GM12891 (cell line): Measurements from ENCODE around the gene COX7A2.

ENCODE experiments used
- DNase-seq: peaks from one replicate; pipeline ENCODE4 v3.0.0; 2011; ENCODE audit warnings: low spot score; ENCODE audit not compliant: insufficient read length
- FAIRE-seq: peaks from 2 replicates; lab custom pipeline; 2011; peaks lifted over from hg19 to GRCh38; lab: Jason Lieb, UNC
- PAX5 ChIP-seq: IDR thresholded peaks from 2 replicates; pipeline ENCODE4 v1.6.1; 2011; ENCODE audit warnings: low read length, moderate library complexity, mild to moderate bottlenecking; ENCODE audit not compliant: insufficient read depth, severe bottlenecking
- POLR2A ChIP-seq: IDR thresholded peaks from 2 replicates; pipeline ENCODE4 v1.6.1; 2011; ENCODE audit warnings: low read depth, low read length, control low read depth
- POLR2AphosphoS5 ChIP-seq: IDR thresholded peaks from 2 replicates; pipeline ENCODE4 v1.6.1; 2011; ENCODE audit warnings: low read depth, low read length, control low read depth
- POU2F2 ChIP-seq: IDR thresholded peaks from 2 replicates; pipeline ENCODE4 v1.6.1; 2011; ENCODE audit warnings: low read depth, mild to moderate bottlenecking, control low read depth, low read length, moderate library complexity
- SPI1 ChIP-seq: IDR thresholded peaks from 2 replicates; pipeline ENCODE4 v1.6.1; 2011; ENCODE audit warnings: low read depth, low read length, control low read depth
- TAF1 ChIP-seq: IDR thresholded peaks from 2 replicates; pipeline ENCODE4 v1.6.1; 2011; ENCODE audit warnings: low read depth, low read length, control low read depth

Gene COX7A2

GRCh38 chr6:75213112-75213511, 30.5 kb downstream of the COX7A2 start:
- DNase-seq (no peak), FAIRE-seq (no peak)
- TF ChIP-seq SPI1, result no peak
- no peak for TF ChIP-seq PAX5
- TF ChIP-seq TAF1, result no peak
- no peak for TF ChIP-seq POU2F2
- TF ChIP-seq POLR2A, result no peak
- TF ChIP-seq POLR2AphosphoS5, result no peak

GRCh38 chr6:75211920-75212590, 31.5 kb downstream of the COX7A2 start:
- FAIRE-seq (no peak), DNase-seq (no peak)
- TF ChIP-seq POLR2AphosphoS5 (no peak), POLR2A (no peak), SPI1 (no peak), PAX5 (no peak), TAF1 (no peak), POU2F2 (no peak)

GRCh38 chr6:75210885-75211739, 32.5 kb downstream of the COX7A2 start:
- FAIRE-seq, result no peak

GRCh38 chr6:75209184-75209723, 34.3 kb downstream of the COX7A2 start:
- DNase-seq, result no peak
- no peak for TF ChIP-seq SPI1
- no peak for TF ChIP-seq POLR2A
- TF ChIP-seq POU2F2, result no peak
- no peak for FAIRE-seq

More at GRCh38 chr6:75210885-75211739, 32.5 kb downstream of the COX7A2 start:
- TF ChIP-seq POLR2AphosphoS5, result no peak
- no peak for DNase-seq

GRCh38 chr6:75208298-75209183, 35.1 kb downstream of the COX7A2 start:
- TF ChIP-seq SPI1 (0 out of 2 replicates have a peak, but pooled peaks have one; percentile 22), POLR2AphosphoS5 (no peak), PAX5 (no peak), POU2F2 (no peak), TAF1 (no peak), POLR2A (no peak)

GRCh38 chr6:75206576-75207342, 36.8 kb downstream of the COX7A2 start:
- DNase-seq, result no peak
- no peak for FAIRE-seq
- no peak for TF ChIP-seq POU2F2
- TF ChIP-seq TAF1, result no peak
- no peak for TF ChIP-seq POLR2A
- TF ChIP-seq POLR2AphosphoS5, result no peak
- no peak for TF ChIP-seq SPI1
- TF ChIP-seq PAX5, result no peak

More at GRCh38 chr6:75208298-75209183, 35.1 kb downstream of the COX7A2 start:
- FAIRE-seq (peak; percentile 54), DNase-seq (no peak)

GRCh38 chr6:75205776-75206575, 37.6 kb downstream of the COX7A2 start, which contains the start of gene COL12A1:
Gene COL12A1, minus strand, starts transcription at chr6:75206053. Its CDS starts 3,261 bp downstream, at chr6:75202792.
- no peak for TF ChIP-seq POLR2A
- no peak for TF ChIP-seq SPI1
- no peak for FAIRE-seq
- DNase-seq, result no peak

GRCh38 chr6:75204959-75205775, 38.4 kb downstream of the COX7A2 start:
- no peak for TF ChIP-seq POU2F2
- no peak for TF ChIP-seq PAX5
- TF ChIP-seq TAF1, result no peak
- TF ChIP-seq POLR2A, result no peak
- no peak for TF ChIP-seq POLR2AphosphoS5
- DNase-seq (no peak), FAIRE-seq (no peak)
